ENCODE measurements around the gene TEX48. TPM values are rescaled to one million over a fixed set of nuclear protein-coding genes. Genes with fewer than 3 reads are reported as not detected.

The TEX48 gene
- polyA plus RNA-seq, 2 of the 4 experiments (the other 2 are of a cell fraction) = not detected

DNA sequence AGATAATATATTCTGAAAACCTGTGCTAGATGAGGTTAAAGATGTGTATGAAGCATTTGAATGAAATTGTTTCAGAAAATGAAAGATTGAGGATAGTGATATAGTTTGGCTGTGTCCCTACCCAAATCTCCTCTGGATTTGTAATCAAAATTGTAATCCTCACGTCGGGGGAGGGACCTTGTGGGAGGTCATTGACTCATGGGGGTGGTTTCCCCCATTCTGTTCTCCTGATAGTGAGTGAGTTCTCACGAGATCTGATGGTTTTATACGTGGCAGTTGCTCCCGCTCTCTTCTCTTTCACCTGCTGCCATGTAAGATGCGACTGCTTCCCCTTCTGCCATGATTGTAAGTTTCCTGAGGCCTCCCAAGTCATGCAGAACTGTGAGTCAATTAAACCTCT is 2.0 kb upstream of the TEX48 start:
- no peak for ATAC-seq
- CTCF ChIA-PET = interaction anchor here (0.9 to 14.6 kb wide), 6 partner anchors 11 to 332 kb away, joined by 3 to 271 read pairs (median 82); no protein-coding TSS in a partner anchor

GRCh38 chr9:114682846-114683245 is 854 bp upstream of the TEX48 start:
- POLR2A ChIA-PET = no interaction called here
- 81% methylated on average over 3 of the region's 3 CpGs for WGBS (ENCODE audit: missing lambda C conversion rate)
- H3K27ac ChIP-seq = no peak overlapping the region

More for the DNA sequence above, 2.0 kb upstream of the TEX48 start:
- Histone ChIP-seq H3K4me1 (peaks cover 15% of the 10 kb centered on the region), H3K4me3 (no peak overlapping the region), H3K27ac (no peak overlapping the region), H3K4me2 (no peak overlapping the region), H3K9me3 (no peaks in the 10 kb centered on the region)
- POLR2A ChIA-PET = no interaction called here
- no peak for TF ChIP-seq MAFK (IDR thresholded peaks at IDR 0.05; ENCODE audit: partially characterized antibody)
- no peak for TF ChIP-seq HOXA7 (CRISPR knock-in tag; IDR thresholded peaks at IDR 0.05)
- no peak for TF ChIP-seq RCOR1 (IDR thresholded peaks at IDR 0.05; ENCODE audit: low read depth, low read length)
- no peak for TF ChIP-seq SREBF2 (IDR thresholded peaks at IDR 0.05)
- no peak for TF ChIP-seq RFX5 (IDR thresholded peaks at IDR 0.05)
- TF ChIP-seq JUN (IDR thresholded peaks at IDR 0.05) = no peak
- no peak for DNase-seq (ENCODE audit: low read depth in 1 of 2, low spot score in 1 of 2)
- no peak for FAIRE-seq
- 82% methylated on average over 6 of the region's 6 CpGs for WGBS (ENCODE audit: missing lambda C conversion rate)

GRCh38 chr9:114680259-114681001 is 1.6 kb downstream of the TEX48 start:
- CTCF ChIA-PET = interaction anchor here (0.6 to 14.6 kb wide), 57 partner anchors 8 to 844 kb away, joined by 3 to 271 read pairs (median 4); partner anchors contain the start of genes AKNA and ATP6V1G1
- H3K9me3 ChIP-seq = no peaks in the 10 kb centered on the region
- ATAC-seq (no peak), FAIRE-seq (no peak), DNase-seq (ENCODE audit: low read depth in 1 of 2, low spot score in 1 of 2) (no peak)
- 87% methylated on average over 8 of the region's 8 CpGs for whole genome bisulfite sequencing (ENCODE audit: missing lambda C conversion rate)
- TF ChIP-seq NR3C1 (IDR thresholded peaks at IDR 0.05) = no peak
- TF ChIP-seq RNF2 (IDR thresholded peaks at IDR 0.05; ENCODE audit: borderline replicate concordance, low read depth) = no peak
- TF ChIP-seq HEYL (CRISPR knock-in tag; IDR thresholded peaks at IDR 0.05) = no peak
- no peak for TF ChIP-seq EP300 (IDR thresholded peaks at IDR 0.05)
- TF ChIP-seq RCOR1 (IDR thresholded peaks at IDR 0.05; ENCODE audit: low read depth, low read length) = no peak
- no peak for TF ChIP-seq MAFK (IDR thresholded peaks at IDR 0.05; ENCODE audit: partially characterized antibody)
- no peak for TF ChIP-seq CHD2 (IDR thresholded peaks at IDR 0.05; ENCODE audit: low read length, partially characterized antibody)
- TF ChIP-seq RARB (CRISPR knock-in tag; IDR thresholded peaks at IDR 0.05) = no peak
- TF ChIP-seq, protein P1, sequence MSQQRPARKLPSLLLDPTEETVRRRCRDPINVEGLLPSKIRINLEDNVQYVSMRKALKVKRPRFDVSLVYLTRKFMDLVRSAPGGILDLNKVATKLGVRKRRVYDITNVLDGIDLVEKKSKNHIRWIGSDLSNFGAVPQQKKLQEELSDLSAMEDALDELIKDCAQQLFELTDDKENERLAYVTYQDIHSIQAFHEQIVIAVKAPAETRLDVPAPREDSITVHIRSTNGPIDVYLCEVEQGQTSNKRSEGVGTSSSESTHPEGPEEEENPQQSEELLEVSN (IDR thresholded peaks at IDR 0.05; ENCODE audit: borderline replicate concordance, low read depth) = no peak
- TF ChIP-seq POLR2A (IDR thresholded peaks at IDR 0.05; ENCODE audit: low read length) = no peak
- TF ChIP-seq, protein P2, sequence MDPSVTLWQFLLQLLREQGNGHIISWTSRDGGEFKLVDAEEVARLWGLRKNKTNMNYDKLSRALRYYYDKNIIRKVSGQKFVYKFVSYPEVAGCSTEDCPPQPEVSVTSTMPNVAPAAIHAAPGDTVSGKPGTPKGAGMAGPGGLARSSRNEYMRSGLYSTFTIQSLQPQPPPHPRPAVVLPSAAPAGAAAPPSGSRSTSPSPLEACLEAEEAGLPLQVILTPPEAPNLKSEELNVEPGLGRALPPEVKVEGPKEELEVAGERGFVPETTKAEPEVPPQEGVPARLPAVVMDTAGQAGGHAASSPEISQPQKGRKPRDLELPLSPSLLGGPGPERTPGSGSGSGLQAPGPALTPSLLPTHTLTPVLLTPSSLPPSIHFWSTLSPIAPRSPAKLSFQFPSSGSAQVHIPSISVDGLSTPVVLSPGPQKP (IDR thresholded peaks at IDR 0.05; ENCODE audit: low read depth, low read length) = no peak
- no peak for TF ChIP-seq HES2 (IDR thresholded peaks at IDR 0.05)
- no peak for TF ChIP-seq CEBPB (IDR thresholded peaks at IDR 0.05)
- no peak for TF ChIP-seq KDM1A (IDR thresholded peaks at IDR 0.05; ENCODE audit: low read depth)
- TF ChIP-seq JUNB (IDR thresholded peaks at IDR 0.05) = no peak
- TF ChIP-seq ZC3H11A (IDR thresholded peaks at IDR 0.05) = no peak
- TF ChIP-seq MAX (IDR thresholded peaks at IDR 0.05) = no peak
- TF ChIP-seq, protein P3, sequence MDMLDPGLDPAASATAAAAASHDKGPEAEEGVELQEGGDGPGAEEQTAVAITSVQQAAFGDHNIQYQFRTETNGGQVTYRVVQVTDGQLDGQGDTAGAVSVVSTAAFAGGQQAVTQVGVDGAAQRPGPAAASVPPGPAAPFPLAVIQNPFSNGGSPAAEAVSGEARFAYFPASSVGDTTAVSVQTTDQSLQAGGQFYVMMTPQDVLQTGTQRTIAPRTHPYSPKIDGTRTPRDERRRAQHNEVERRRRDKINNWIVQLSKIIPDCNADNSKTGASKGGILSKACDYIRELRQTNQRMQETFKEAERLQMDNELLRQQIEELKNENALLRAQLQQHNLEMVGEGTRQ (IDR thresholded peaks at IDR 0.05) = no peak
- no peak for TF ChIP-seq CTCF (IDR thresholded peaks at IDR 0.05)
- H3K27ac ChIP-seq = peak overlapping the region in 1 of 2 experiments; percentile 32; a peak in 2 of 6 replicates
- H3K4me2 ChIP-seq = no peak overlapping the region
- POLR2A ChIA-PET = interaction anchor here (0.5 to 1.7 kb wide), 2 partner anchors 178 to 227 kb away, joined by 6 to 7 read pairs; no protein-coding TSS in a partner anchor
- no peak overlapping the region for H3K4me3 ChIP-seq
- H3K4me1 ChIP-seq = peaks cover 37% of the 10 kb centered on the region

More at GRCh38 chr9:114682846-114683245, 854 bp upstream of the TEX48 start:
- H3K4me3 ChIP-seq = no peak overlapping the region
- ATAC-seq = no peak
- no peaks in the 10 kb centered on the region for H3K9me3 ChIP-seq
- no peak for TF ChIP-seq GATA3 (IDR thresholded peaks at IDR 0.05; ENCODE audit: borderline replicate concordance)
- no peak for TF ChIP-seq JUNB (IDR thresholded peaks at IDR 0.05)
- TF ChIP-seq RCOR1 (IDR thresholded peaks at IDR 0.05; ENCODE audit: low read depth, low read length) = no peak
- no peak for DNase-seq (ENCODE audit: low read depth in 1 of 2, low spot score in 1 of 2)
- CTCF ChIA-PET = interaction anchor here (0.6 to 14.6 kb wide), 15 partner anchors 11 to 348 kb away, joined by 3 to 271 read pairs (median 22); no protein-coding TSS in a partner anchor
- no peak overlapping the region for H3K4me2 ChIP-seq
- H3K4me1 ChIP-seq = peaks cover 27% of the 10 kb centered on the region
- FAIRE-seq = no peak

All from A549 (cell line).